Panc1 (cell line): ENCODE measurements around the gene PPP1R9B. TPM values are rescaled to one million over a fixed set of nuclear protein-coding genes. Genes with fewer than 3 reads are reported as not detected.

Source experiments
- ATAC-seq: fragments of 200-7000 bp; cut with Tn5 transposase; 2 replicates; pipeline ENCODE4 v1.9.1; 2020; ENCODE audit warnings: mild to moderate bottlenecking, moderate library complexity
- BruUV-seq: library from RNA; stranded (reverse); fragments of 400-500 nt; replicated peaks from 2 replicates; lab custom pipeline; 2021; lab: Mats Ljungman, UMichigan
- CTCF ChIA-PET: fragments of 300-600 bp; sonication (Branson Sonifier 250); formaldehyde crosslinking; loops from one replicate; lab custom pipeline; 2022; ENCODE audit warnings: antibody characterized with exemption; lab: Charles Lee
- POLR2A ChIA-PET: fragments of 300-600 bp; sonication (Branson Sonifier 250); formaldehyde crosslinking; loops from one replicate; lab custom pipeline; 2022; ENCODE audit warnings: antibody characterized with exemption; lab: Charles Lee
- DNase-seq: peaks from one replicate; pipeline ENCODE4 v3.0.0-alpha.2; 2010; ENCODE audit warnings: low read depth, low spot score
- H3K27ac ChIP-seq: 2 replicates; pipeline ENCODE4 v1.5.1; 2011; ENCODE audit warnings: mild to moderate bottlenecking, low read length, inconsistent platforms
- H3K27me3 ChIP-seq: fragments of 200-500 bp; sonication (Bioruptor generic); 2 replicates; pipeline ENCODE4 v1.6.0; 2014; ENCODE audit warnings: low read length, inconsistent platforms; ENCODE audit not compliant: control insufficient read depth, insufficient read depth
- H3K36me3 ChIP-seq: fragments of 200-500 bp; sonication (Bioruptor generic); 2 replicates; pipeline ENCODE4 v1.5.1; 2014; ENCODE audit warnings: inconsistent platforms, mild to moderate bottlenecking, low read length, moderate library complexity; ENCODE audit not compliant: control insufficient read depth, insufficient read depth
- H3K4me1 ChIP-seq: 2 replicates; pipeline ENCODE4 v1.5.1; 2011; ENCODE audit warnings: inconsistent platforms, mild to moderate bottlenecking, low read length, moderate library complexity; ENCODE audit not compliant: control insufficient read depth, insufficient read depth
- H3K4me3 ChIP-seq, 2 experiments: 2 replicates each; pipeline ENCODE4 v1.5.1; 2011 to 2012; ENCODE audit warnings: low read depth in 2 of 2, low read length in 2 of 2, mild to moderate bottlenecking in 2 of 2, inconsistent platforms in 1 of 2, moderate library complexity in 1 of 2
- H3K9me3 ChIP-seq: fragments of 200-500 bp; sonication (Bioruptor generic); 2 replicates; pipeline ENCODE4 v1.5.1; 2014; ENCODE audit warnings: low read depth, mild to moderate bottlenecking, inconsistent platforms, low read length, moderate library complexity; ENCODE audit not compliant: control insufficient read depth, insufficient read depth
- CTCF ChIP-seq: fragments of 450-650 bp; IDR thresholded peaks from 2 replicates; pipeline ENCODE4 v1.5.1; 2017; ENCODE audit warnings: mild to moderate bottlenecking
- POLR2AphosphoS5 ChIP-seq: IDR thresholded peaks from 2 replicates; pipeline ENCODE4 v1.6.1; 2012; ENCODE audit warnings: mild to moderate bottlenecking, low read depth, low read length, moderate library complexity
- SIN3A ChIP-seq: IDR thresholded peaks from 2 replicates; pipeline ENCODE4 v1.6.1; 2012; ENCODE audit warnings: low read depth, mild to moderate bottlenecking, low read length, moderate library complexity, borderline replicate concordance; ENCODE audit not compliant: insufficient read depth
- TCF7L2 ChIP-seq: IDR thresholded peaks from 2 replicates; pipeline ENCODE4 v1.6.1; 2011; ENCODE audit warnings: mild to moderate bottlenecking, low read depth, low read length, inconsistent platforms
- in situ Hi-C: cut with HindIII; loops from 2 replicates; pipeline ENCODE4 v1.10.0; 2016; ENCODE audit warnings: low sequenced_read_pairs, low pct_unique_long_range_greater_than_20kb
- intact Hi-C: fragments of 100-400 bp; cut with micrococcal nuclease; formaldehyde crosslinking; loops from one replicate; pipeline ENCODE4 v1.10.0; 2022; ENCODE audit not compliant: unreplicated experiment
- total RNA-seq: library from RNA; stranded (reverse); gene quantifications from one replicate; pipeline ENCODE4 v1.2.1, GENCODE V29; 2021; ENCODE audit not compliant: unreplicated experiment
- TF ChIP-seq, protein P1 (sequence below), 2 experiments: IDR thresholded peaks; 2 replicates each; pipeline ENCODE4 v1.6.1; 2011 to 2012; ENCODE audit warnings: low read depth in 2 of 2, control low read depth in 1 of 2, low read length in 1 of 2, mild to moderate bottlenecking in 1 of 2, moderate library complexity in 1 of 2; ENCODE audit not compliant: insufficient read depth in 1 of 2

The PPP1R9B gene
- total RNA-seq, 1 experiment from 2014 or later = 114 TPM

DNA sequence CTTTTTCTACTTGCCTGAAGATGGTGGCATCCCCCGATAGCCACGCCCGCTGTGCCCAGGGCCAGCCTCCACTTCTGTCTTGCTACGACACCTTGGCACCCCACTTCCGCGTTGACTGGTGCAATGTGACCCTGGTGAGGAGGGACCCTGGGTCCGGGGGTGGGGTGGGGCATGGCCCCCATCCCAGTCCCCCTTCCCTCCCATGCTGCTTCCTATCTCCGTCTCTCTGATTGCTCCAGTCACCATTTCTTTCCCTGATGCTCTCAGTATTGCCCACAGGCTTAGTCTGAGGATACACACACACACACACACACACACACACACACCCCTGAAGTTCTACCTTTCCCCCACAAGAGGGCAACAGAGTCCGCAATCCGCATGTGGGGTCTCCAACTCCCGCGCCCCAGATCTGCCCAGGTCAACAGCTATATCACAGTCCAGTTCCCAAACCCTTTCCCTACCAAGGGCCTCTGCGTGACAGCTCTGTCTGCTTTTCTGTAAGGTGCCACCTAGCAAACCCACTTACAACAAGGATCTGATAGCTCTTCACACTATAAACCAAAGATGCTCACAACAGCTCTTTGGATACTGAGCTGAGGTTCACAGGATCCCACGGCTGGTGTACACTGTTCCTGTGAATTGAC, 18.8 kb upstream of the PPP1R9B start:
- CTCF ChIA-PET = interaction anchor here (0.6 to 2.3 kb wide), 19 partner anchors 8 to 304 kb away, joined by 3 to 21 read pairs (median 5); no protein-coding TSS in a partner anchor
- in situ Hi-C loops = no loop called here
- Histone ChIP-seq H3K9me3 (no peaks in the 10 kb centered on the region), H3K27ac (no peak overlapping the region), H3K27me3 (no peaks in the 10 kb centered on the region), H3K4me3 (no peak overlapping the region), H3K4me1 (0 out of 2 replicates have a peak, but pooled peaks cover 3% of the 10 kb centered on the region), H3K36me3 (no peaks in the 10 kb centered on the region)
- POLR2A ChIA-PET = no interaction called here
- no peak for TF ChIP-seq SIN3A
- TF ChIP-seq CTCF = peak; percentile 94
- TF ChIP-seq, protein P1, sequence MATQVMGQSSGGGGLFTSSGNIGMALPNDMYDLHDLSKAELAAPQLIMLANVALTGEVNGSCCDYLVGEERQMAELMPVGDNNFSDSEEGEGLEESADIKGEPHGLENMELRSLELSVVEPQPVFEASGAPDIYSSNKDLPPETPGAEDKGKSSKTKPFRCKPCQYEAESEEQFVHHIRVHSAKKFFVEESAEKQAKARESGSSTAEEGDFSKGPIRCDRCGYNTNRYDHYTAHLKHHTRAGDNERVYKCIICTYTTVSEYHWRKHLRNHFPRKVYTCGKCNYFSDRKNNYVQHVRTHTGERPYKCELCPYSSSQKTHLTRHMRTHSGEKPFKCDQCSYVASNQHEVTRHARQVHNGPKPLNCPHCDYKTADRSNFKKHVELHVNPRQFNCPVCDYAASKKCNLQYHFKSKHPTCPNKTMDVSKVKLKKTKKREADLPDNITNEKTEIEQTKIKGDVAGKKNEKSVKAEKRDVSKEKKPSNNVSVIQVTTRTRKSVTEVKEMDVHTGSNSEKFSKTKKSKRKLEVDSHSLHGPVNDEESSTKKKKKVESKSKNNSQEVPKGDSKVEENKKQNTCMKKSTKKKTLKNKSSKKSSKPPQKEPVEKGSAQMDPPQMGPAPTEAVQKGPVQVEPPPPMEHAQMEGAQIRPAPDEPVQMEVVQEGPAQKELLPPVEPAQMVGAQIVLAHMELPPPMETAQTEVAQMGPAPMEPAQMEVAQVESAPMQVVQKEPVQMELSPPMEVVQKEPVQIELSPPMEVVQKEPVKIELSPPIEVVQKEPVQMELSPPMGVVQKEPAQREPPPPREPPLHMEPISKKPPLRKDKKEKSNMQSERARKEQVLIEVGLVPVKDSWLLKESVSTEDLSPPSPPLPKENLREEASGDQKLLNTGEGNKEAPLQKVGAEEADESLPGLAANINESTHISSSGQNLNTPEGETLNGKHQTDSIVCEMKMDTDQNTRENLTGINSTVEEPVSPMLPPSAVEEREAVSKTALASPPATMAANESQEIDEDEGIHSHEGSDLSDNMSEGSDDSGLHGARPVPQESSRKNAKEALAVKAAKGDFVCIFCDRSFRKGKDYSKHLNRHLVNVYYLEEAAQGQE (IDR thresholded peaks at IDR 0.05; ENCODE audit: insufficient read depth in 1 of 2, low read depth in 2 of 2, low read length in 1 of 2) = no peak
- TF ChIP-seq POLR2AphosphoS5 = no peak
- ATAC-seq (peak; percentile 66), DNase-seq (peak; percentile 50)
- intact Hi-C loops = loop anchor here (1.0 kb wide), 1 partner anchor 29 kb away; no protein-coding TSS in a partner anchor
- no TSS peak for BruUV-seq

DNA sequence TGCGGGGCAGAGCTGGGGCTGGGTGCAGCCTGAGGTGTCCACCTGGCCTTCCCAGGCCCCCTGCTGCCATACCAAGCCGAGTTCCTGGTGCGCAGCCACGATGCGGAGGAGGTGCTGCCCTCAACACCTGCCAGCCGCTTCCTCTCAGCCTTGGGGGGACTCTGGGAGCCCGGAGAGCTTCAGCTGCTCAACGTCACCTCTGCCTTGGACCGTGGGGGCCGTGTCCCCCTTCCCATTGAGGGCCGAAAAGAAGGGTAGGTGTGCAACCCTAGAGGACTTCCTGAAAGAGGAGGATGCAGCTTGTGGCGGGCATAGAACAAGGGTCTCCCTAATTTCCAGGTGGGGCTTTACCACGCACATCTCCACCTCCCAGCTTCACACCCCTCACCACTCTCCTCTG, 17.8 kb upstream of the PPP1R9B start:
- TF ChIP-seq SIN3A (no peak), POLR2AphosphoS5 (no peak), TCF7L2 (no peak), CTCF (no peak)
- TF ChIP-seq, protein P1 (IDR thresholded peaks at IDR 0.05; ENCODE audit: insufficient read depth in 1 of 2, low read depth in 2 of 2, low read length in 1 of 2) = no peak
- intact Hi-C loops (no loop called here), in situ Hi-C loops (no loop called here)
- Histone ChIP-seq H3K4me3 (no peak overlapping the region), H3K27me3 (no peaks in the 10 kb centered on the region), H3K36me3 (no peaks in the 10 kb centered on the region), H3K4me1 (0 out of 2 replicates have a peak, but pooled peaks cover 3% of the 10 kb centered on the region), H3K9me3 (no peaks in the 10 kb centered on the region), H3K27ac (no peak overlapping the region)
- DNase-seq (no peak), ATAC-seq (no peak)
- no TSS peak for BruUV-seq
- ChIA-PET CTCF (interaction anchor here (0.9 kb wide), 1 partner anchor 32 kb away, joined by 12 read pairs; no protein-coding TSS in a partner anchor), POLR2A (no interaction called here)
